ENCODE measurements around the gene GSK3B.
A peak's percentile ranks its signal among the peaks of the same experiment; 100 is the strongest.

GSK3B gene

GRCh38 chr3:120092474-120092873 lies 1.8 kb downstream of the GSK3B start:
- no peak for TF ChIP-seq CTCF (conservative IDR thresholded peaks at IDR 0.05; ENCODE audit: low read depth, low read length)
- no peak for DNase-seq (ENCODE audit: low read depth)
- H3K4me3 ChIP-seq (ENCODE audit: low read depth, low read length) = peak overlapping the region; percentile 85

- no peak for TF ChIP-seq CTCF (conservative IDR thresholded peaks at IDR 0.05; ENCODE audit: low read depth, low read length)
- DNase-seq (ENCODE audit: low read depth) = no peak
- H3K4me3 ChIP-seq (ENCODE audit: low read depth, low read length) = peak overlapping the region; percentile 85
Measured at GRCh38 chr3:120090422-120090821, 3.8 kb downstream of the GSK3B start.

- no peak overlapping the region for H3K4me3 ChIP-seq (ENCODE audit: low read depth, low read length)
- DNase-seq (ENCODE audit: low read depth) = no peak
- TF ChIP-seq CTCF (conservative IDR thresholded peaks at IDR 0.05; ENCODE audit: low read depth, low read length) = no peak
Measured at GRCh38 chr3:120089089-120089488, 5.2 kb downstream of the GSK3B start.

GRCh38 chr3:120088622-120089021 lies 5.6 kb downstream of the GSK3B start:
- H3K4me3 ChIP-seq (ENCODE audit: low read depth, low read length) = no peak overlapping the region
- no peak for TF ChIP-seq CTCF (conservative IDR thresholded peaks at IDR 0.05; ENCODE audit: low read depth, low read length)
- DNase-seq (ENCODE audit: low read depth) = no peak

GRCh38 chr3:120081719-120082118 lies 12.5 kb downstream of the GSK3B start:
- no peak for TF ChIP-seq CTCF (conservative IDR thresholded peaks at IDR 0.05; ENCODE audit: low read depth, low read length)
- H3K4me3 ChIP-seq (ENCODE audit: low read depth, low read length) = no peak overlapping the region
- no peak for DNase-seq (ENCODE audit: low read depth)

GRCh38 chr3:120080836-120081235 lies 13.4 kb downstream of the GSK3B start:
- no peak overlapping the region for H3K4me3 ChIP-seq (ENCODE audit: low read depth, low read length)
- no peak for TF ChIP-seq CTCF (conservative IDR thresholded peaks at IDR 0.05; ENCODE audit: low read depth, low read length)
- DNase-seq (ENCODE audit: low read depth) = no peak

- no peak for DNase-seq (ENCODE audit: low read depth)
- H3K4me3 ChIP-seq (ENCODE audit: low read depth, low read length) = no peak overlapping the region
- no peak for TF ChIP-seq CTCF (conservative IDR thresholded peaks at IDR 0.05; ENCODE audit: low read depth, low read length)
Measured at GRCh38 chr3:120077731-120078130, 16.5 kb downstream of the GSK3B start.

Measured in choroid plexus epithelial cell (primary cell).